ENCODE results near the gene NDUFS7.
A peak's percentile ranks its signal among the peaks of the same experiment; 100 is the strongest.
"Not testable (repeated sequence)": the region's sequence is repeated elsewhere in the genome, so short reads cannot be mapped to it uniquely, and the experiment has no call there.

Gene NDUFS7

GRCh38 chr19:1433119-1434039 lies 49.7 kb downstream of the NDUFS7 start:
- DNase-seq (ENCODE audit: low spot score) = no peak

GRCh38 chr19:1434040-1434366 lies 50.3 kb downstream of the NDUFS7 start:
- no peak for DNase-seq (ENCODE audit: low spot score)

GRCh38 chr19:1434577-1435060 lies 50.9 kb downstream of the NDUFS7 start:
- DNase-seq (ENCODE audit: low spot score) = no peak

GRCh38 chr19:1435378-1435989 lies 51.8 kb downstream of the NDUFS7 start:
- DNase-seq (ENCODE audit: low spot score) = no peak

GRCh38 chr19:1437609-1438008 lies 53.9 kb downstream of the NDUFS7 start:
- no peak for DNase-seq (ENCODE audit: low spot score)

- peak; percentile 97 for DNase-seq (ENCODE audit: low spot score)
Measured at GRCh38 chr19:1438035-1438932, 54.6 kb downstream of the NDUFS7 start, which contains the start of gene RPS15. RPS15 (plus strand) TSS chr19:1438396; CDS start chr19:1438426, 30 bp downstream.

- no peak for DNase-seq (ENCODE audit: low spot score)
Measured at GRCh38 chr19:1438933-1439354, 55.2 kb downstream of the NDUFS7 start.

- not testable (repeated sequence) for DNase-seq (ENCODE audit: low spot score)
Measured at GRCh38 chr19:1439525-1440417, 56.1 kb downstream of the NDUFS7 start.

GRCh38 chr19:1440418-1440801 lies 56.7 kb downstream of the NDUFS7 start:
- DNase-seq (ENCODE audit: low spot score) = no peak

- no peak for DNase-seq (ENCODE audit: low spot score)
Measured at GRCh38 chr19:1441022-1441426, 57.3 kb downstream of the NDUFS7 start.

- DNase-seq (ENCODE audit: low spot score) = no peak
Measured at GRCh38 chr19:1441677-1442438, 58.2 kb downstream of the NDUFS7 start.
